ENCODE results near the gene RAB21.

DNA sequence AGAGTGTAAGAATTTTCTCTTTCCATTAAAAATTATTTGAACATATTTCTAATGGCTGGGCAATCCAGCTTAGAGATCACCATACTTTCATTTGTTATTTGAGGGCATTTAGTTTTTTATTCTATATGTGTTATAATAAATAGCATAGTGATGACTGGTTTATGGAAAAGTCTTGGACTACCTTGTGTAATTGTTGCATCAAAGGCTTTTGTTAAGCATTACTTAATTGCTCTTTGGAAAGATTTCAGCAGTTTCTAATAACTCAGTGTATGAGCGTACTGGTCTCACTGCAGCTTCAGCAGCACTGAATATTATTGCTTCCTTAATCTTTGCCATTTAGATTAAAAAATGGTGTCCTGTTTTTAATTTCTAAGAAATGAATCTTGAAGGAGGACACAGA, 46.0 kb upstream of the RAB21 start:
- TF ChIP-seq, protein P1, sequence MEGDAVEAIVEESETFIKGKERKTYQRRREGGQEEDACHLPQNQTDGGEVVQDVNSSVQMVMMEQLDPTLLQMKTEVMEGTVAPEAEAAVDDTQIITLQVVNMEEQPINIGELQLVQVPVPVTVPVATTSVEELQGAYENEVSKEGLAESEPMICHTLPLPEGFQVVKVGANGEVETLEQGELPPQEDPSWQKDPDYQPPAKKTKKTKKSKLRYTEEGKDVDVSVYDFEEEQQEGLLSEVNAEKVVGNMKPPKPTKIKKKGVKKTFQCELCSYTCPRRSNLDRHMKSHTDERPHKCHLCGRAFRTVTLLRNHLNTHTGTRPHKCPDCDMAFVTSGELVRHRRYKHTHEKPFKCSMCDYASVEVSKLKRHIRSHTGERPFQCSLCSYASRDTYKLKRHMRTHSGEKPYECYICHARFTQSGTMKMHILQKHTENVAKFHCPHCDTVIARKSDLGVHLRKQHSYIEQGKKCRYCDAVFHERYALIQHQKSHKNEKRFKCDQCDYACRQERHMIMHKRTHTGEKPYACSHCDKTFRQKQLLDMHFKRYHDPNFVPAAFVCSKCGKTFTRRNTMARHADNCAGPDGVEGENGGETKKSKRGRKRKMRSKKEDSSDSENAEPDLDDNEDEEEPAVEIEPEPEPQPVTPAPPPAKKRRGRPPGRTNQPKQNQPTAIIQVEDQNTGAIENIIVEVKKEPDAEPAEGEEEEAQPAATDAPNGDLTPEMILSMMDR (conservative IDR thresholded peaks at IDR 0.05 in 1 of 2, IDR thresholded peaks at IDR 0.05 in 1 of 2; ENCODE audit: extremely low read depth in 1 of 2, insufficient read depth in 1 of 2, low read depth in 1 of 2, low read length in 2 of 2), result no peak
- TF ChIP-seq EZH2 (IDR thresholded peaks at IDR 0.05; ENCODE audit: borderline replicate concordance, low read length), result no peak
